Osteocyte (in vitro differentiated cells): ENCODE measurements around the gene WDR48. TPM values are rescaled to one million over a fixed set of nuclear protein-coding genes. Genes with fewer than 3 reads are reported as not detected.

Experiments
- DNase-seq: peaks from one replicate; pipeline ENCODE4 v3.0.0; 2021; ENCODE audit warnings: mixed read lengths; ENCODE audit not compliant: unreplicated experiment; ENCODE audit errors: extremely low spot score
- H3K27ac Mint-ChIP-seq: one replicate; pipeline ENCODE4 v1.8.0; 2021; ENCODE audit warnings: mild to moderate bottlenecking, mixed read lengths; ENCODE audit not compliant: unreplicated experiment
- H3K27me3 Mint-ChIP-seq: one replicate; pipeline ENCODE4 v1.8.0; 2021; ENCODE audit warnings: mixed read lengths; ENCODE audit not compliant: unreplicated experiment
- H3K36me3 Mint-ChIP-seq: one replicate; pipeline ENCODE4 v1.8.0; 2021; ENCODE audit warnings: mixed read lengths; ENCODE audit not compliant: unreplicated experiment
- H3K4me1 Mint-ChIP-seq: one replicate; pipeline ENCODE4 v1.8.0; 2021; ENCODE audit warnings: mixed read lengths; ENCODE audit not compliant: unreplicated experiment
- H3K4me3 Mint-ChIP-seq: one replicate; pipeline ENCODE4 v1.8.0; 2021; ENCODE audit warnings: mild to moderate bottlenecking, moderate library complexity, mixed read lengths; ENCODE audit not compliant: unreplicated experiment
- H3K9me3 Mint-ChIP-seq: one replicate; pipeline ENCODE4 v1.8.0; 2021; ENCODE audit warnings: mixed read lengths; ENCODE audit not compliant: unreplicated experiment
- CTCF ChIP-seq: fragments of 200-600 bp; sonication (generic); IDR thresholded peaks from 2 replicates; pipeline ENCODE4 v1.5.0; 2021; ENCODE audit warnings: antibody characterized with exemption, mild to moderate bottlenecking, moderate library complexity
- total RNA-seq: library from RNA; stranded (reverse); gene quantifications from 2 replicates; pipeline ENCODE4 v1.2.1, GENCODE V29; 2021

WDR48 gene
- total RNA-seq, 1 donor from 2014 or later: 45.4 TPM

GRCh38 chr3:39130026-39130425 is 78.2 kb downstream of the WDR48 start:
- TF ChIP-seq CTCF: no peak
- Mint-ChIP-seq H3K27ac (no peak overlapping the region), H3K9me3 (no peaks in the 10 kb centered on the region), H3K4me3 (no peak overlapping the region), H3K36me3 (peaks cover 4% of the 10 kb centered on the region), H3K27me3 (no peaks in the 10 kb centered on the region), H3K4me1 (peaks cover 20% of the 10 kb centered on the region)
- DNase-seq: no peak

- TF ChIP-seq CTCF: no peak
- no peak overlapping the region for H3K4me3 Mint-ChIP-seq
- no peaks in the 10 kb centered on the region for H3K27me3 Mint-ChIP-seq
- H3K27ac Mint-ChIP-seq: no peak overlapping the region
- DNase-seq: no peak
- H3K9me3 Mint-ChIP-seq: no peaks in the 10 kb centered on the region
- H3K4me1 Mint-ChIP-seq: peaks cover 14% of the 10 kb centered on the region
- peaks cover 4% of the 10 kb centered on the region for H3K36me3 Mint-ChIP-seq
Observed at GRCh38 chr3:39130693-39131265, 79.0 kb downstream of the WDR48 start.

DNA sequence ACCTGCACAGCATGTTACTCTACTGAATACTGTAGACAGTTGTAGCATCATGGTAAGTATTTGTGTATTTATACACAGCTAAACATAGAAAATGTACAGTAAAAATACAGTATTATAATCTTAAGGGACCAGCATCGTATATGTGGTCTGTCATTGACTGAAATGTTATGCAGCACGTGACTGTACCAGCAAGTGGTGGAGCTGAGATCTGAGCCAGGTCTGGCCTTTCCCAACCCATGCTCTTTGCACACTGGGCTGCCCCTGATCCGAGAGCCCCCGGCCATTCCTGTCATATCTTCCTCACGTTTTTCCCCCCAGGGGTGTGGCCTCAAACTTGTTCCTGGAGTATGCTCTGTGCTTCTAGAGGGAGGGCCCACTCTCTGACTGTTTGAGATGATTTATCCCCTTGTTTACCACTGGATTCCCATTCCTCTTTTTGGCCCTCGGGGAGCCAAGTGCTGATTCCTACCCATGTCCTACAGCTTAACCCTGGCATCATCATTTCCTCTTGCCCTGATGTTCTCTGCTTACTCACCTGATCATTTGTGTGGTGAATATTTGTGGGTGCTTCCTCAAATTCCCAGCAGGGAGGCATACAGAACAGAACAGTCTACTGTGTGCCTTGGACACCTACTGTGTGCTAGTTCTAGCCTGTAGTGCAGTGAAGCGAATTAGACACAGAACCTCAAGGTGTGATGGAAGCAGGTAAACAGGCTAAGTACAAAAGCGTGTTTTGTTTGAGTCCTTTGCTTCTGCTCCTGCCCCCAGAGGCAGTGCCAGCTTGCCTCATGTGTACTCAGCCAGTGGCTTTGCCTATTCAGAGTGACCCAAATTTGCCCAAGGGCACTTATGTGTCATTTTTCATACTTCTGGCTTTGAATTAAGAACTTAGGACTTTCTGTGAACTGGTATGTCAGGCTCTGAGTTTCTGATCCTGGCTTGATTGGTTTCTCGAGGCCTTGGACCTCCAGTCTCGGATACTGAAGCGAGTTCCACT is 80.6 kb downstream of the WDR48 start:
- no peak for TF ChIP-seq CTCF
- no peak for DNase-seq
- Mint-ChIP-seq H3K27me3 (no peaks in the 10 kb centered on the region), H3K9me3 (no peaks in the 10 kb centered on the region), H3K4me1 (peaks cover under 1% of the 10 kb centered on the region), H3K4me3 (no peak overlapping the region), H3K36me3 (peaks cover 4% of the 10 kb centered on the region), H3K27ac (no peak overlapping the region)

DNA sequence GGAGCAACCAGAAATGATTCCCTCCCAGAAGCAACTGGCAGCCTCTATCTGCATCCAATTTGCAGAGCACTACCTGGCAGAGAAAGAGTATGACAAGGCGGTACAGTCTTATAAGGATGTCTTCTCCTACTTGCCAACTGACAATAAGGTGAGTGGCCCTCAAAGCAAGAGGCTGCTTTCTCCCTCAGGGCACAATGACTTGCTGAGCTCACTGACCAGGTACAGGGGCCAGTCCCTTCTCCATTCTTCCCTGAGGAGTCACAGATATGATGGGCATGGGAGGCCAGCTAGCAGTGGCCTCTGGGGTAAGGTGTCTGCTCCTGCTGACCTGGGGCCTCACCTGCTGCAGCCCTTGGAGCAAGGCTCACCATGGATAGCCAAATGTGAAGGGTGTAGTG is 81.3 kb downstream of the WDR48 start:
- no peak for TF ChIP-seq CTCF
- Mint-ChIP-seq H3K4me3 (no peak overlapping the region), H3K27ac (no peak overlapping the region), H3K27me3 (no peaks in the 10 kb centered on the region), H3K36me3 (peaks cover 4% of the 10 kb centered on the region), H3K4me1 (no peaks in the 10 kb centered on the region), H3K9me3 (no peaks in the 10 kb centered on the region)
- no peak for DNase-seq

DNA sequence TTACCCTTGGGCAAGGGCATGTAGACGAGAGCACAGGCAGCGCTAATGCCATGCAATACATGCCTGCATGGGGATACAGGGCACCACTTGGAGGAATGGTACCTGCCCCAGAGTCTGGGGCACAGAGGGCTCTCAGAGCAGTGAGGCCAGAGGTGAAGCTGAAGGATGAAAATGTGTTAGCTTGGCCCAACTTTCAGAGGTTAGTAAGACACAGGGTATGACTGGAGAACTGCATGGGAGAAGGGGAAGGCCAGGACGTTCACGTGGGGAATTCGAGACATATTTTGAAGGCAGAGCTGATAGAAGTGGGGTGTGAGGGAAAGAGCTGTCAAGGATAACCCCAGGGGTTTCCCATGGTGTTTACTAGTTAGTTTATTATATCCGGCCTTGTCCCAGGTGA is 82.0 kb downstream of the WDR48 start:
- DNase-seq: no peak

More for the DNA sequence above, 82.0 kb downstream of the WDR48 start:
- Mint-ChIP-seq H3K9me3 (no peaks in the 10 kb centered on the region), H3K27ac (no peak overlapping the region), H3K27me3 (no peaks in the 10 kb centered on the region), H3K4me1 (no peaks in the 10 kb centered on the region), H3K4me3 (no peak overlapping the region), H3K36me3 (peaks cover 4% of the 10 kb centered on the region)
- no peak for TF ChIP-seq CTCF
